Activated T-cell treated with anti-CD3 and anti-CD28 coated beads for 4 hours (primary cell): ENCODE measurements around the gene PMPCA.
"Not testable (repeated sequence)": the region's sequence is repeated elsewhere in the genome, so short reads cannot be mapped to it uniquely, and the experiment has no call there.

ENCODE experiments used
- DNase-seq: peaks from one replicate; pipeline ENCODE4 v3.0.0-alpha.2; 2020

Gene PMPCA

GRCh38 chr9:136418182-136419091 lies 8.0 kb downstream of the PMPCA start:
- no peak for DNase-seq

GRCh38 chr9:136419092-136419420 lies 8.6 kb downstream of the PMPCA start:
- no peak for DNase-seq

DNA sequence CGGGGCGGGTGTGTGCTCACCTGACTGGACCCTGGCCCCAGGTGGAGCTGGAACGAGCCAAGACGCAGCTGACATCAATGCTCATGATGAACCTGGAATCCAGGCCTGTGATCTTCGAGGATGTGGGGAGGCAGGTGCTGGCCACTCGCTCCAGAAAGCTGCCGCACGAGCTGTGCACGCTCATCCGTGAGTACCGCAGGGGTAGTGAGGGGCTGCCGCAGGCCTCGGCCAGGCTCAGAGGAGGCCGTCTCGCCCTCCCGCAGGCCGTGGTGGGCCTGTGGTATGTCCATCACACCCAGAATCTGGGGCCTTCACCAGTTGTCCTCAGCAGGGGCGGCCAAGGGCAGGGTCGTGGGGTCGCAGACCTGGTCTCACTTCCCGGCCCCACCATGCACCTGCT lies 11.3 kb downstream of the PMPCA start:
- no peak for DNase-seq

- no peak for DNase-seq
Measured at GRCh38 chr9:136422876-136423275, 12.4 kb downstream of the PMPCA start.

- no peak for DNase-seq
Measured at GRCh38 chr9:136423432-136424146, 13.1 kb downstream of the PMPCA start.

- DNase-seq, result no peak
Measured at GRCh38 chr9:136424750-136425362, 14.4 kb downstream of the PMPCA start.

- DNase-seq, result not testable (repeated sequence)
Measured at GRCh38 chr9:136425367-136425766, 14.9 kb downstream of the PMPCA start.

DNA sequence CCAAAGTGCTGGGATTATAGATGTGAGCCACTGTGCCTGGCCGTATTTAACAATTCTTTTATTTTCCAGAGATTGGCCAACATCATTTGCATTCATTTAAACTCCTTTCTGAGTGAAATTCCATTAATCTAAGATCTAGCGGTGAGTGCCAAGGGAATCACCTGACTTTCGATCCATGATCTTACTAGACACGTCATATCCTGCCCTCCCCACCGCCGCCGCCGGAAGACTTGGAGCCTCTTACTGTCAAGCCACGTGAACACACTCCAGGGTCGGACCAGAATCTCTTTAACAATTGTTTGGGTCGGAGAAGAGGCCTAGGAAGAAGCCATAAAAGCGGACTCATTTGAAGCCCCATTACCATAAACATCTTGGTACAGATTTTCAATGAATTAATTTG lies 16.3 kb downstream of the PMPCA start:
- DNase-seq, result no peak

DNA sequence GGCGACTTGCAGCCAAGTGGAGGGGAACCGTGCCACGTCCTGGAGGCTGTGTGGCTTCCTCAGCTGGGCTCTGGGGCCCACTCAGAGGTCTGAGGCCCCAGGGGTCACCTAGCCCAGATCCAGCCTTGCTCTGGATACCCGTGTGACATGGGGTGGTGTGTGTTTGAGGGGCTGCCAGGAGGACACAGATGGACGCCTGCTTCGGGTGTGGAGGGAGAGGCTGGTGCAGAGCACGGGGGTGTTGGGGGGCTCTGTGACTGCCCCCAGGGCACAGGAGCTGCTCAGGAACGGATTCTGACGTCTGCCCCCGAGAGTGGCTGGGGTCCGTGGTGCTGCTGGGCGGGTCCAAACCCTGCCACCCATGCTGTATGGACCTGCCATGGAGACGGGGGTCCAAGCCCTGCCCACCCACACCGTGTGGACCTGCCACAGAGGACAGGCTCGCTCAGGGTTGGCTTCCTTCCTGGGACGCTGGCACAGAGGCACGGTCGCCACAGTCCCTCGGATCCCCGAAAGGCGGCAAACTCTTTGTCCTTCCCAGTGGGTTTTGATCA lies 18.7 kb downstream of the PMPCA start:
- DNase-seq, result no peak

DNA sequence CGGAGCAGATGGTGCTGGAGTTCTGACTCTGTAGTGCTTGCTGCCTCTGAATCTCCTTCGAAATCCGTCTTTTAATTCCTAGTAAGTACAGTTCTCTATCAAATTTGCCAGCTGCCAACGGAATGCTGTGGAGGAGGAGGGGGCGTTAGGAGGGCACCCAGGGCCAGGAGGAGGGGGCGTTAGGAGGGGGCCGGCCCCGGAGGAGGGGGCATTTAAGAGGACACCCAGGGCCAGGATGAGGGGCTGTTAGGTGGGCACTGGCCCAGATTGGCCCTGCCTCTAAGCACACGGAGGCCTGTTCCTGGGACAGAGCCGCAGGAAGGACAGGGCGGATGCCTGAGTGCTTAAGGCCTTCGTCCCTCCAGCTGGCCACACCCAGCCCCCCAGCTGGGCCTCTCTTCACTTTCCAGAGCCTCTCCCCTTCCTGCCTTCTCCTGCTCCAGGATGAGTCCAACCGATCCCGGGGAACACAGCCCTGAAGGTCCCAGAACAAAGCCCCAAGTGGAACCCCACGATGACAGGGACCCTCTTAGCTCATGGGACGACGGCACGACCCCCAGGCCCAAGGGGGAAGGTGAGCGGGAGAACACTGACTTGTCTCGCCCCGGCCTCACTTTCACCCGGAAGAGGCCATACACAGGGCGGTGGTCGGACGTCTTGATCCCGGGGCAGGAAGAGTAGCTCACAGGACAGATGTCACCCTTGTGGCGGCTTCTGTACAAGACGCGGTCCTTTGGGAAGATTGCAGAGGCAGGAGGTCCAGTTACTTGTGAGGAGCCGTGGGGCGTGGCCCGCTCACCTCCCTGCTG lies 19.4 kb downstream of the PMPCA start:
- DNase-seq, result no peak

GRCh38 chr9:136430588-136431234 lies 20.3 kb downstream of the PMPCA start:
- DNase-seq, result no peak

- no peak for DNase-seq
Measured at GRCh38 chr9:136431782-136432350, 21.4 kb downstream of the PMPCA start.

DNA sequence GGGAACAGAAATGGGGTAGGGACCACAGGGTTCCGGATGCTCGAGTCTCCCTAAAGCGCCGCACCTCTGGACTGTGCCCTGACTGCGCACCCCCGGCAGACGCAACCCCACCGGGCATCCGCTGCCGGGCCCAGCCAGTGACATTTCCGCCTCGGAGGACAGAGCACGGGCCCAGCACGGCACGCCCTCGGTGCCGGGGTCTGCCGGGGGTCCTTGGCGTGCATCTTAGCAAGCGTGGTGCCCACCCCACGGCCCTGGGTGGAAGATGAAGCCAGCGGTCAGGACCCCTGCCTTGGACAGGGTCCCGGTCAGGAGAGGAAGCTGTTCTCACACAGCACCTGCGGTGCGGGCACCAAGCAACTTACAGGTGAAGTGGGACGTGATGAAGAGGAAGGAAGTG lies 22.1 kb downstream of the PMPCA start:
- DNase-seq, result no peak

DNA sequence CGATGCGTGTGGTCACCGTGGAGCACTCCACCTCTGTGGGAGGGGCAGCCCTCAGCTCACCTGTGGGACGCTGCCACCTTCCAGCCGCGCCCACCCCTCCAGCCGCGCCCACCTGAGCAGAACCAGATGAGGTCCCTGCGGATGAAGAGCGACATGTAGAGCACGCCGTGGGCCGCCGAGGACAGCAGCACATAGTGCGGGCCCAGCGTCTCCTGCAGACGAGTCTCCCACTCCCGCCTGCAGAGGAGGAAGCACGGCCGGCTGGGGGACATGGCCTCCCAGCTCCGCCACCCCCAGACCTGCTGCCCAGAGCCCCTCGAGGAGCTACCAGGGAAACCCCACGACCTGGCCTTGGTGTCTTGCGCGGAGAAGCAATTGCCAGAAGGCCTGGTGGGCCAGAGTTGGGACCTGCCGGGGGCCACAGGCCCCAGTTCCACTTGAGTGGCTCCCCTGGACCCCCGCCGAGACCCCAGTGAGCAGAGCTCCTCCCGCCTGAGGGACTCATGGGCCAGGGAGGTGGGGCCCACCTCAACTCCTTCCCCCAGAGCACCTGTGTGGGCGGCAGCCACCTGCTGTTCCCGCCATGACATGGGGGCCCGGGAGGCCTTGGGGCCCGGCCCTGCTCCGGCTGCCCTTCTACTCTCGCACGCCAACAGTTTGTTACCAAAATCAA lies 22.7 kb downstream of the PMPCA start:
- DNase-seq, result no peak

GRCh38 chr9:136433849-136434579 lies 23.6 kb downstream of the PMPCA start:
- DNase-seq, result no peak

GRCh38 chr9:136434580-136435169 lies 24.2 kb downstream of the PMPCA start:
- DNase-seq, result no peak

DNA sequence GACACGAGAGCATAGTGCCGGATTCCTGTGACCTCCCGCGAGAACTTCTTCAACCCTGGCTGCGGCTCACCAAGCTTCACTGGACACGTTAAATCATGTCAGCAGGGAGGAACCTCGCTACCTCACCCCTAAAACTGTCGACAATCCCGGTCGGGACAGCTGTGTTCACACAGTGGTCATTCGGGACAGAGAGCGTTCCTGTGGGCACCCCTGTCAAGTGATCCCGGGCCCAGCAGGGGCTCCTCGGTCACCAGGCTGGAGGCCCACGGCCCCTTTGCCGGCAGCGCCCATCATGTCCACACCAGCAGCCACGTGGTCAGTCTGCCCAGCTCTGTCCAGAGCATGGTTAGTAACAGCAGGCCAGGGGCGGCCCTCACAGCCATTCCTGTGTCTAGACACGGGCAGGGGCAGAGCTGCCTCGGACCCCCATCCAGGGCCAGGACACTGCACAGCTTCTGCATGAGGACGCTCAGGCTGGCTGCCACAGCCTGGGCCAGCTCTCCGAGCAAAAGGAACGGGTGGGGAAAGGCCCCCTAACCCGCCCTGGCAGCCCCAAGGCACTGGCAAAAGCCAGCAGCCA lies 25.7 kb downstream of the PMPCA start:
- no peak for DNase-seq

DNA sequence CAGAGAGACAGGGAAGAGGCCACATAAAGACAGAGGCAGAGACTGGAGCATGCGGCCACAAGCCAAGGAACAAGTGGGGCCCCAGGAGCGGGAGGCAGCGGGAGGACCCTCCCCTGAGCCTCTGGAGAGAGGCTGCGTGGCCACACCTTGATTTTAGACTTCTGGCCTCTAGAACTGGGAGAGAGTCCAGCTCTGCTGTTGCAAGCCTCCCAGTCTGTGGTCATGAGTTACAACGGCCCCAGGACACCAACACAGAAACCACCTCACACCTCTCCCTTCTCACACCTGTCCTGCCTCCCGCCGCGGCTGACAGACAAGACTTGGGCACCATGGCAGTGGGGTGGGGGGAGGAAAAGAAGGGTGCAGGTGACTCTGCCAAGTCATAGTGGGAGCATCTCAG lies 27.0 kb downstream of the PMPCA start:
- no peak for DNase-seq

DNA sequence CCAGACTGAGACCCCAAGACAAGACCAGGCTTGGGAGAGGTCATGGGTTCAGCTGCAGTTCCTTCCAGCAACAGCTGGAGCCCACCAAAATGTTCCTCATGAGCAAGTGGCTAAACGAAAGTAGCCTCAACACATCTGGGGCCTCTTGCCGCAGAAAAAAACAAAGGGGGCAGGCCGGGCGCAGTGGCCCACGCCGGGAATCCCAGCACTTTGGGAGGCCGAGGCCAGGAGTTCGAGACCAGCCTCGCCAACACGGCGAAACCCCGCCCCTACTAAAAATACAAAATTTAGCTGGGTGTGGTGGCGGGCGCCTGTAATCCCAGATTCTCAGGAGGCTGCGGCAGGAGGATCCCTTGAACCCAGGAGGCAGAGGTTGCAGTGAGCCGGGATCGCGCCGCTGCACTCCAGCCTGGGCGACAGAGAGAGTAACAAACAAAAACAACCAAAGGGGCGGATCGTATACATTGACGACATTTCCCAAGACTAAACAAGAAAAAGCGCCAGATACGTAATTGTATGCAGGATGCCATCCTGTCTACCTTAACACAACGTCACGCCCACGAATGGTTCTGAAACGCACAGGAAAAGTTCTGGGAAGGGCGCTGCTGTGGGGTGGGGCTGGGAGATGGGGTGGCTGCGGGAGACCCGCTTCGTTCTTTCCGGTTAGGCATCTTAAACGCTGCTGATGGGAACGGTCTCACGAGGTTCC lies 27.5 kb downstream of the PMPCA start:
- DNase-seq, result no peak
